ENCODE results near the gene C5orf58.

DNA sequence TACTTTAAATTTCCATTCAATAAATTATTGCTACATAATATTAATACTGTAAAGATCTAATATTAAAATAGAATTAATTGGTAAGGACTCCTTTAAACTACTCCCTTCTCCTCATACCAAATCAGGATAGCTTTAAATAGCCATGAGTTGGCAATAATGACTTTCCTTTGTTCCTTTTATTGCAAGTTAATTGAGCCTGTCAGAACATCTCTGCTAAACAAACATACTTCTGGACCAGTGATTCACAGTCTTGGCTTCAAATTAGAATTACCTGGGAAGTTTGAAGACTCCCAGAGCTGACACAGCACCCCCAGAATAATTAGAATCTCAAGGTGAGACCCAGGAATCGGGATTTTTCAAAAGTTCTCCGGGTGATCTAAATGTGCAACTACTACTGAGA is 18.7 kb downstream of the C5orf58 start:
- TF ChIP-seq, protein P1, sequence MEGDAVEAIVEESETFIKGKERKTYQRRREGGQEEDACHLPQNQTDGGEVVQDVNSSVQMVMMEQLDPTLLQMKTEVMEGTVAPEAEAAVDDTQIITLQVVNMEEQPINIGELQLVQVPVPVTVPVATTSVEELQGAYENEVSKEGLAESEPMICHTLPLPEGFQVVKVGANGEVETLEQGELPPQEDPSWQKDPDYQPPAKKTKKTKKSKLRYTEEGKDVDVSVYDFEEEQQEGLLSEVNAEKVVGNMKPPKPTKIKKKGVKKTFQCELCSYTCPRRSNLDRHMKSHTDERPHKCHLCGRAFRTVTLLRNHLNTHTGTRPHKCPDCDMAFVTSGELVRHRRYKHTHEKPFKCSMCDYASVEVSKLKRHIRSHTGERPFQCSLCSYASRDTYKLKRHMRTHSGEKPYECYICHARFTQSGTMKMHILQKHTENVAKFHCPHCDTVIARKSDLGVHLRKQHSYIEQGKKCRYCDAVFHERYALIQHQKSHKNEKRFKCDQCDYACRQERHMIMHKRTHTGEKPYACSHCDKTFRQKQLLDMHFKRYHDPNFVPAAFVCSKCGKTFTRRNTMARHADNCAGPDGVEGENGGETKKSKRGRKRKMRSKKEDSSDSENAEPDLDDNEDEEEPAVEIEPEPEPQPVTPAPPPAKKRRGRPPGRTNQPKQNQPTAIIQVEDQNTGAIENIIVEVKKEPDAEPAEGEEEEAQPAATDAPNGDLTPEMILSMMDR (IDR thresholded peaks at IDR 0.05; ENCODE audit: low read depth, low read length): no peak
- TF ChIP-seq EZH2phosphoT487 (IDR thresholded peaks at IDR 0.05; ENCODE audit: low read depth): no peak
